WTC11 (cell line): ENCODE data around the gene NES. TPM values are rescaled to one million over a fixed set of nuclear protein-coding genes. Genes with fewer than 3 reads are reported as not detected.

ENCODE experiments used
- ATAC-seq: fragments of 200-7000 bp; cut with Tn5 transposase; 2 replicates; pipeline ENCODE4 v1.10.0; 2021; ENCODE audit warnings: mild to moderate bottlenecking, moderate library complexity
- CTCF ChIA-PET: fragments of 300-600 bp; sonication (Branson Sonifier 250); formaldehyde crosslinking; loops from one replicate; lab custom pipeline; 2021; ENCODE audit warnings: antibody characterized with exemption; lab: Charles Lee
- POLR2A ChIA-PET: fragments of 350-600 bp; sonication (Branson Sonifier 250); formaldehyde crosslinking; loops from one replicate; lab custom pipeline; 2021; ENCODE audit warnings: antibody characterized with exemption; lab: Charles Lee
- DNase-seq: peaks from one replicate; pipeline ENCODE4 v3.0.0; 2021; ENCODE audit warnings: low spot score
- H3K27ac Mint-ChIP-seq: 2 replicates; pipeline ENCODE4 v1.8.0; 2021; ENCODE audit warnings: mixed read lengths
- H3K27me3 Mint-ChIP-seq: 2 replicates; pipeline ENCODE4 v1.8.0; 2021; ENCODE audit warnings: low read depth, mild to moderate bottlenecking, moderate library complexity, mixed read lengths
- H3K36me3 Mint-ChIP-seq: 2 replicates; pipeline ENCODE4 v1.8.0; 2021; ENCODE audit warnings: mixed read lengths
- H3K4me1 Mint-ChIP-seq: 2 replicates; pipeline ENCODE4 v1.8.0; 2022; ENCODE audit warnings: mixed read lengths
- H3K4me3 Mint-ChIP-seq: 2 replicates; pipeline ENCODE4 v1.8.0; 2021; ENCODE audit warnings: mild to moderate bottlenecking, moderate library complexity, mixed read lengths
- H3K9me3 Mint-ChIP-seq: 2 replicates; pipeline ENCODE4 v1.8.0; 2021; ENCODE audit warnings: mixed read lengths
- CBFB ChIP-seq: sonication (generic); formaldehyde crosslinking; IDR thresholded peaks from 2 replicates; pipeline ENCODE4 v1.8.1; 2022; ENCODE audit warnings: mild to moderate bottlenecking, low read depth, missing genetic modification reagents
- FOXK1 ChIP-seq: sonication (generic); formaldehyde crosslinking; IDR thresholded peaks from 2 replicates; pipeline ENCODE4 v1.8.0; 2022; ENCODE audit warnings: mild to moderate bottlenecking, moderate library complexity, missing genetic modification reagents
- FOXP1 ChIP-seq: sonication (generic); formaldehyde crosslinking; IDR thresholded peaks from 2 replicates; pipeline ENCODE4 v1.8.0; 2022; ENCODE audit warnings: missing genetic modification reagents, mild to moderate bottlenecking, moderate library complexity, borderline replicate concordance
- FOXP4 ChIP-seq: sonication (generic); formaldehyde crosslinking; IDR thresholded peaks from 2 replicates; pipeline ENCODE4 v1.8.0; 2022; ENCODE audit warnings: mild to moderate bottlenecking, missing genetic modification reagents
- GTF2I ChIP-seq: fragments of 250-450 bp; sonication (Bioruptor Pico); conservative IDR thresholded peaks from 2 replicates; pipeline ENCODE4 v1.4.0; 2021; ENCODE audit warnings: mild to moderate bottlenecking
- HMGA2 ChIP-seq: fragments of 250-450 bp; sonication (Bioruptor Pico); IDR thresholded peaks from 2 replicates; pipeline ENCODE4 v1.4.0; 2021; ENCODE audit warnings: mild to moderate bottlenecking, moderate library complexity
- KAT7 ChIP-seq: sonication (generic); formaldehyde crosslinking; IDR thresholded peaks from 2 replicates; pipeline ENCODE4 v1.8.1; 2023; ENCODE audit warnings: missing genetic modification reagents, mild to moderate bottlenecking, borderline replicate concordance
- MYBL2 ChIP-seq: sonication (generic); formaldehyde crosslinking; IDR thresholded peaks from 2 replicates; pipeline ENCODE4 v1.8.1; 2023; ENCODE audit warnings: mild to moderate bottlenecking, moderate library complexity, missing genetic modification reagents
- NR2C2 ChIP-seq: sonication (generic); formaldehyde crosslinking; IDR thresholded peaks from 2 replicates; pipeline ENCODE4 v1.8.0; 2022; ENCODE audit warnings: mild to moderate bottlenecking, missing genetic modification reagents
- NR3C1 ChIP-seq: sonication (generic); formaldehyde crosslinking; conservative IDR thresholded peaks from 2 replicates; pipeline ENCODE4 v1.8.1; 2023; ENCODE audit warnings: low read depth, mild to moderate bottlenecking, missing genetic modification reagents
- RORB ChIP-seq: fragments of 250-450 bp; sonication (Bioruptor Pico); IDR thresholded peaks from 2 replicates; pipeline ENCODE4 v1.9.0; 2021; ENCODE audit warnings: mild to moderate bottlenecking
- TCF7 ChIP-seq: sonication (generic); formaldehyde crosslinking; IDR thresholded peaks from 2 replicates; pipeline ENCODE4 v1.8.0; 2022; ENCODE audit warnings: mild to moderate bottlenecking, low read depth, missing genetic modification reagents, moderate library complexity
- ZBTB21 ChIP-seq: sonication (generic); formaldehyde crosslinking; IDR thresholded peaks from 2 replicates; pipeline ENCODE4 v1.8.1; 2023; ENCODE audit warnings: mild to moderate bottlenecking, missing genetic modification reagents, borderline replicate concordance
- ZBTB43 ChIP-seq: sonication (generic); formaldehyde crosslinking; IDR thresholded peaks from 2 replicates; pipeline ENCODE4 v1.8.1; 2023; ENCODE audit warnings: mild to moderate bottlenecking, missing genetic modification reagents
- ZNF263 ChIP-seq: sonication (generic); formaldehyde crosslinking; IDR thresholded peaks from 2 replicates; pipeline ENCODE4 v1.8.1; 2022; ENCODE audit warnings: low read depth, mild to moderate bottlenecking, moderate library complexity, missing genetic modification reagents
- ZNF281 ChIP-seq: sonication (generic); formaldehyde crosslinking; IDR thresholded peaks from 2 replicates; pipeline ENCODE4 v1.8.0; 2023; ENCODE audit warnings: mild to moderate bottlenecking, missing genetic modification reagents
- ZNF416 ChIP-seq: fragments of 250-450 bp; sonication (Bioruptor Pico); IDR thresholded peaks from 2 replicates; pipeline ENCODE4 v1.9.0; 2021; ENCODE audit warnings: mild to moderate bottlenecking, inconsistent platforms
- total RNA-seq: library from RNA; stranded (reverse); gene quantifications from 3 replicates; pipeline ENCODE4 v1.2.3, GENCODE V29; 2021
- TF ChIP-seq, protein P1 (sequence below): sonication (generic); formaldehyde crosslinking; IDR thresholded peaks from 2 replicates; pipeline ENCODE4 v1.8.0; 2023; ENCODE audit warnings: missing genetic modification reagents
- TF ChIP-seq, protein P2 (sequence below): fragments of 250-450 bp; sonication (Bioruptor Pico); IDR thresholded peaks from 2 replicates; pipeline ENCODE4 v1.8.0; 2021; ENCODE audit warnings: mild to moderate bottlenecking

The NES gene
- total RNA-seq, 1 experiment from 2014 or later = 127 TPM

GRCh38 chr1:156708218-156708661 lies 31.0 kb upstream of the NES start (continued):
- TF ChIP-seq ZBTB43 (CRISPR knock-in tag) = no peak
- TF ChIP-seq FOXK1 (CRISPR knock-in tag) = peak; percentile 28; the same call in 1 of the 2 replicates
- no peak for TF ChIP-seq ZBTB21 (CRISPR knock-in tag)
- no peak for TF ChIP-seq RORB (CRISPR knock-in tag)
- no peak for TF ChIP-seq HMGA2 (CRISPR knock-in tag)
- TF ChIP-seq ZNF263 = no peak
- TF ChIP-seq NR3C1 (CRISPR knock-in tag) = no peak
- no peak for TF ChIP-seq GTF2I (CRISPR knock-in tag)
- TF ChIP-seq, protein P1, sequence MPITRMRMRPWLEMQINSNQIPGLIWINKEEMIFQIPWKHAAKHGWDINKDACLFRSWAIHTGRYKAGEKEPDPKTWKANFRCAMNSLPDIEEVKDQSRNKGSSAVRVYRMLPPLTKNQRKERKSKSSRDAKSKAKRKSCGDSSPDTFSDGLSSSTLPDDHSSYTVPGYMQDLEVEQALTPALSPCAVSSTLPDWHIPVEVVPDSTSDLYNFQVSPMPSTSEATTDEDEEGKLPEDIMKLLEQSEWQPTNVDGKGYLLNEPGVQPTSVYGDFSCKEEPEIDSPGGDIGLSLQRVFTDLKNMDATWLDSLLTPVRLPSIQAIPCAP (CRISPR knock-in tag) = no peak
- TF ChIP-seq, protein P2, sequence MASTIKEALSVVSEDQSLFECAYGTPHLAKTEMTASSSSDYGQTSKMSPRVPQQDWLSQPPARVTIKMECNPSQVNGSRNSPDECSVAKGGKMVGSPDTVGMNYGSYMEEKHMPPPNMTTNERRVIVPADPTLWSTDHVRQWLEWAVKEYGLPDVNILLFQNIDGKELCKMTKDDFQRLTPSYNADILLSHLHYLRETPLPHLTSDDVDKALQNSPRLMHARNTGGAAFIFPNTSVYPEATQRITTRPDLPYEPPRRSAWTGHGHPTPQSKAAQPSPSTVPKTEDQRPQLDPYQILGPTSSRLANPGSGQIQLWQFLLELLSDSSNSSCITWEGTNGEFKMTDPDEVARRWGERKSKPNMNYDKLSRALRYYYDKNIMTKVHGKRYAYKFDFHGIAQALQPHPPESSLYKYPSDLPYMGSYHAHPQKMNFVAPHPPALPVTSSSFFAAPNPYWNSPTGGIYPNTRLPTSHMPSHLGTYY (CRISPR knock-in tag) = no peak
- no peak for TF ChIP-seq NR2C2 (CRISPR knock-in tag)
- no peak for TF ChIP-seq KAT7 (CRISPR knock-in tag)
- TF ChIP-seq FOXP1 (CRISPR knock-in tag) = peak; percentile 49; the same call in 1 of the 2 replicates

- peaks cover 71% of the 10 kb centered on the region for H3K4me1 Mint-ChIP-seq
- H3K4me3 Mint-ChIP-seq = peak overlapping the region; percentile 84
- peak; percentile 10 for ATAC-seq
- H3K9me3 Mint-ChIP-seq = no peaks in the 10 kb centered on the region
- H3K36me3 Mint-ChIP-seq = peaks cover 4% of the 10 kb centered on the region; the same call in 1 of the 2 replicates
- DNase-seq = peak; percentile 58
- ChIA-PET CTCF (interaction anchor here (0.7 to 25.2 kb wide), 22 partner anchors 8 to 227 kb away, joined by 3 to 1553 read pairs (median 16); partner anchors contain the start of genes HAPLN2, INSRR, ISG20L2 and LRRC71), POLR2A (interaction anchor here (0.9 to 5.4 kb wide), 15 partner anchors 14 to 83 kb away, joined by 3 to 195 read pairs (median 8); partner anchors contain the start of genes HDGF, ISG20L2, METTL25B and MRPL24)
- peaks cover 23% of the 10 kb centered on the region for H3K27me3 Mint-ChIP-seq
- H3K27ac Mint-ChIP-seq = peak overlapping the region; percentile 92
- TF ChIP-seq CBFB (CRISPR knock-in tag) (0 out of 2 replicates have a peak, but pooled peaks have one; percentile 4), ZNF416 (0 out of 2 replicates have a peak, but pooled peaks have one; percentile 22), FOXP4 (CRISPR knock-in tag) (no peak), ZNF281 (CRISPR knock-in tag) (peak; percentile 20; the same call in 1 of the 2 replicates), TCF7 (CRISPR knock-in tag) (no peak), MYBL2 (no peak)
- TF ChIP-seq, protein P2 (CRISPR knock-in tag) = 0 out of 2 replicates have a peak, but pooled peaks have one; percentile 24
These were observed 30.4 kb upstream of the NES start for GRCh38 chr1:156707417-156708217.
